Trophoblast cell (in vitro differentiated cells and primary cell): ENCODE measurements around the gene CADPS2.

Source experiments
- DNase-seq, 2 donors: peaks; one replicate each; pipeline ENCODE4 v3.0.0-alpha.2; 2016
- H2AFZ ChIP-seq: 2 replicates; pipeline ENCODE4 v1.6.1; 2013; ENCODE audit warnings: low read length, moderate library complexity, mild to moderate bottlenecking; ENCODE audit not compliant: insufficient read depth, poor library complexity
- H2AK5ac ChIP-seq: 2 replicates; pipeline ENCODE4 v1.6.1; 2013; ENCODE audit warnings: mild to moderate bottlenecking, low read length
- H2BK120ac ChIP-seq: 2 replicates; pipeline ENCODE4 v1.6.1; 2013; ENCODE audit warnings: low read length, mild to moderate bottlenecking, moderate library complexity; ENCODE audit not compliant: insufficient read depth, poor library complexity
- H2BK12ac ChIP-seq: 2 replicates; pipeline ENCODE4 v1.6.1; 2013; ENCODE audit warnings: mild to moderate bottlenecking, low read length, moderate library complexity
- H2BK5ac ChIP-seq: 2 replicates; pipeline ENCODE4 v1.6.1; 2013; ENCODE audit warnings: low read length, low read depth, moderate library complexity, mild to moderate bottlenecking; ENCODE audit not compliant: poor library complexity
- H3K14ac ChIP-seq: 2 replicates; pipeline ENCODE4 v1.6.1; 2013; ENCODE audit warnings: mild to moderate bottlenecking, low read length
- H3K18ac ChIP-seq: 2 replicates; pipeline ENCODE4 v1.6.1; 2013; ENCODE audit warnings: mild to moderate bottlenecking, low read length
- H3K23ac ChIP-seq: 2 replicates; pipeline ENCODE4 v1.6.1; 2013; ENCODE audit warnings: low read length
- H3K27ac ChIP-seq: 2 replicates; pipeline ENCODE4 v1.5.1; 2013; ENCODE audit warnings: low read depth, mild to moderate bottlenecking, inconsistent platforms, low read length, moderate library complexity
- H3K27me3 ChIP-seq: 2 replicates; pipeline ENCODE4 v1.6.1; 2013; ENCODE audit warnings: inconsistent platforms, mild to moderate bottlenecking, low read length, moderate library complexity; ENCODE audit not compliant: insufficient read depth
- H3K36me3 ChIP-seq, 2 experiments: 1 replicate in 1 of 2; 2 replicates in 1 of 2; pipeline ENCODE4 v1.6.1; 2013; ENCODE audit warnings: low read length in 2 of 2, mild to moderate bottlenecking in 2 of 2, moderate library complexity in 1 of 2; ENCODE audit not compliant: insufficient read depth in 2 of 2, control insufficient read depth in 1 of 2
- H3K4ac ChIP-seq: 2 replicates; pipeline ENCODE4 v1.6.1; 2013; ENCODE audit warnings: low read depth, mild to moderate bottlenecking, low read length, moderate library complexity
- H3K4me1 ChIP-seq, 2 experiments: 1 replicate in 1 of 2; 2 replicates in 1 of 2; pipeline ENCODE4 v1.6.1; 2013; ENCODE audit warnings: low read length in 2 of 2, mild to moderate bottlenecking in 2 of 2, moderate library complexity in 1 of 2; ENCODE audit not compliant: insufficient read depth in 2 of 2, control insufficient read depth in 1 of 2
- H3K4me2 ChIP-seq: 2 replicates; pipeline ENCODE4 v1.6.1; 2013; ENCODE audit warnings: inconsistent platforms, mild to moderate bottlenecking, low read length, moderate library complexity
- H3K4me3 ChIP-seq: 2 replicates; pipeline ENCODE4 v1.5.1; 2013; ENCODE audit warnings: mild to moderate bottlenecking, low read depth, low read length, inconsistent platforms
- H3K79me1 ChIP-seq: one replicate; pipeline ENCODE4 v1.6.1; 2013; ENCODE audit warnings: low read length
- H3K79me2 ChIP-seq: 2 replicates; pipeline ENCODE4 v1.6.1; 2013; ENCODE audit warnings: low read length, mild to moderate bottlenecking; ENCODE audit not compliant: control insufficient read depth, insufficient read depth, poor library complexity
- H3K9ac ChIP-seq: 2 replicates; pipeline ENCODE4 v1.6.1; 2013; ENCODE audit warnings: mild to moderate bottlenecking, low read length
- H3K9me3 ChIP-seq: 2 replicates; pipeline ENCODE4 v1.6.1; 2013; ENCODE audit warnings: low read depth, mild to moderate bottlenecking, control low read depth, inconsistent platforms, low read length; ENCODE audit not compliant: insufficient read depth
- H4K12ac ChIP-seq: 2 replicates; pipeline ENCODE4 v1.6.1; 2013; ENCODE audit warnings: low read depth, mild to moderate bottlenecking, low read length, moderate library complexity
- H4K8ac ChIP-seq: 2 replicates; pipeline ENCODE4 v1.6.1; 2013; ENCODE audit warnings: low read depth, mild to moderate bottlenecking, low read length, moderate library complexity
- H4K91ac ChIP-seq: one replicate; pipeline ENCODE4 v1.6.1; 2013; ENCODE audit warnings: low read depth, mild to moderate bottlenecking, low read length, moderate library complexity
- WGBS: extraction: QIAGEN DNeasy Blood & Tissue Kit; methylation state at CpG from one replicate; pipeline ENCODE4 v1.1.7; 2013; ENCODE audit warnings: missing lambda C conversion rate; ENCODE audit not compliant: insufficient read length, insufficient coverage; ENCODE audit errors: extremely low coverage; 5-methylcytosine and 5-hydroxymethylcytosine counted together

The CADPS2 gene

DNA sequence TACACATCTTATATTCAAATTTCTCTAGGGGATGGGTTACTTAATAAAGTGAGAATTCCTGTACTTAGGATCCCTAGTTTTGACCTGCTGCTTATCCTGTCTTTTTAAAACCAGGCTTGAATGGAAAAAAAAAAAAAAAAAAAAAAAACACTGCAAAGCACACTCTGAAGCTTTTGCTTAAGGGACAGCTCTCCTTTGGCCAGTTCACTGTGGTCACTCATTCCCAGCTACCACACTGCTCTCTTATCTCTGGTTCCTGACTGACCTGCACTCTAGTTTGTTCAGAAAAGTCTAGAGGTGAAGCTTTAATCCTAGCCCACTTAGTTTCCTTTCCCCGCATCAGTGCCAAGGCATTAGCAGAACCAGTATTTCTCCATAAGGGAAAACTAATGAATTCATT, 82.4 kb downstream of the CADPS2 start:
- Histone ChIP-seq H3K23ac (no peak overlapping the region), H3K9me3 (peaks cover 3% of the 10 kb centered on the region), H3K4me3 (no peak overlapping the region), H3K4me1 (no peaks in the 10 kb centered on the region), H3K4me2 (no peak overlapping the region), H3K18ac (no peak overlapping the region), H2BK5ac (no peak overlapping the region), H3K36me3 (no peaks in the 10 kb centered on the region), H4K8ac (no peak overlapping the region), H3K9ac (no peak overlapping the region), H2AFZ (no peak overlapping the region), H2AK5ac (no peak overlapping the region), H2BK120ac (no peak overlapping the region), H4K12ac (no peak overlapping the region), H3K79me1 (no peaks in the 10 kb centered on the region), H4K91ac (no peak overlapping the region), H3K79me2 (no peaks in the 10 kb centered on the region), H3K27me3 (no peaks in the 10 kb centered on the region), H3K27ac (no peak overlapping the region), H3K14ac (no peak overlapping the region), H2BK12ac (no peak overlapping the region), H3K4ac (no peak overlapping the region)
- DNase-seq, result no peak
- WGBS, result no CpG with 5 or more reads among the region's 1 CpG

DNA sequence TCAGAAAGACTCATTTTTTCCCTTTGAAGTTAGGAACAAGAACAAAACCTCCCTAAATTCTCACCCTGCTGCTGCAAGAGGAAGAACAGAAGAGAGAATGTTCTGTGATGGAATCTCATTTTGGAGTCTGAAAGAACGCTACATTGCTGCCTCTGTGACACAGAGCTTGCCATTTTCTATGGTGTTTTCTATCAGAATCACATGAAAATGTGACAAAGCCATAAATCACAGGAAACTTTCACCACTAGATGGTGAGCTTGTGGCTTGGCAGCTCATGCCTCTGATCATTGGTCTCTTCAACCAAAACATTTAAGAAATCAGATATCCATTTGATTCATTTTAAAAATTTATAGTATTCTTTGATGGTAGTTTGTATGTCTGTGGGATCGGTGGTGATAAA, 82.9 kb downstream of the CADPS2 start:
- Histone ChIP-seq H4K91ac (no peak overlapping the region), H3K4me1 (no peaks in the 10 kb centered on the region), H2BK5ac (no peak overlapping the region), H2AFZ (no peak overlapping the region), H3K23ac (no peak overlapping the region), H2BK12ac (no peak overlapping the region), H3K27me3 (no peaks in the 10 kb centered on the region), H3K9me3 (peaks cover 3% of the 10 kb centered on the region), H3K27ac (no peak overlapping the region), H3K18ac (no peak overlapping the region), H3K14ac (no peak overlapping the region), H2BK120ac (no peak overlapping the region), H3K79me1 (no peaks in the 10 kb centered on the region), H3K4me3 (no peak overlapping the region), H3K4me2 (no peak overlapping the region), H3K36me3 (no peaks in the 10 kb centered on the region), H3K9ac (no peak overlapping the region), H3K4ac (no peak overlapping the region), H2AK5ac (no peak overlapping the region), H4K8ac (no peak overlapping the region), H3K79me2 (no peaks in the 10 kb centered on the region), H4K12ac (no peak overlapping the region)
- WGBS, result no CpG with 5 or more reads among the region's 2 CpGs
- DNase-seq, result peak in 1 of 2 donors; percentile 46

DNA sequence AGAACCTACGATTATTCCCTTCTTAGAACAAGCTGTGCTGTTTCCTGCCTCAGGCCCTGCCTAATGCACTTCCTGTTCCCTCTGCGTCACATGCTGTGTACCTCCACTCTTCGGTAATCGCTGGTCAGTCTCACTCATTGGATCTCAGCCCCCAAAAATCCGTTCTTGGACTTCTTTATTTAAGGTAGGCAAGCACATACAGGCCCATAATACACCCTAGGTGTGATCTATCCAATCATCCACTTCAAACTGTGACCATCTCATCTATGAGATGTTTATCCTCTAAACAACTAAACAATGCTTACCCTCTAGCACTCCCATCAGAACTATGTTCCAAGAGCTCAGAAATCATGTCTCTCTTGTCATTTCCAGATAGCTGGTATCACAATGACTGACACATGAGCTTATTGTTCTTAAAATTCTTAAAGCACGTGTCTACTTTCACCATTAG, 83.9 kb downstream of the CADPS2 start:
- WGBS, result no CpG with 5 or more reads among the region's 6 CpGs
- Histone ChIP-seq H3K14ac (no peak overlapping the region), H4K12ac (peak overlapping the region; percentile 70), H3K4ac (no peak overlapping the region), H3K4me3 (no peak overlapping the region), H3K4me2 (no peak overlapping the region), H3K27ac (no peak overlapping the region), H3K79me2 (no peaks in the 10 kb centered on the region), H3K27me3 (no peaks in the 10 kb centered on the region), H3K9me3 (peaks cover 3% of the 10 kb centered on the region), H2BK5ac (no peak overlapping the region), H3K4me1 (no peaks in the 10 kb centered on the region), H2AFZ (peak overlapping the region; percentile 71), H2BK120ac (no peak overlapping the region), H2AK5ac (no peak overlapping the region), H3K79me1 (no peaks in the 10 kb centered on the region), H3K23ac (no peak overlapping the region), H4K8ac (peak overlapping the region; percentile 73), H4K91ac (no peak overlapping the region), H3K18ac (no peak overlapping the region), H3K36me3 (no peaks in the 10 kb centered on the region), H3K9ac (no peak overlapping the region), H2BK12ac (no peak overlapping the region)
- peak in 1 of 2 donors; percentile 8 for DNase-seq

DNA sequence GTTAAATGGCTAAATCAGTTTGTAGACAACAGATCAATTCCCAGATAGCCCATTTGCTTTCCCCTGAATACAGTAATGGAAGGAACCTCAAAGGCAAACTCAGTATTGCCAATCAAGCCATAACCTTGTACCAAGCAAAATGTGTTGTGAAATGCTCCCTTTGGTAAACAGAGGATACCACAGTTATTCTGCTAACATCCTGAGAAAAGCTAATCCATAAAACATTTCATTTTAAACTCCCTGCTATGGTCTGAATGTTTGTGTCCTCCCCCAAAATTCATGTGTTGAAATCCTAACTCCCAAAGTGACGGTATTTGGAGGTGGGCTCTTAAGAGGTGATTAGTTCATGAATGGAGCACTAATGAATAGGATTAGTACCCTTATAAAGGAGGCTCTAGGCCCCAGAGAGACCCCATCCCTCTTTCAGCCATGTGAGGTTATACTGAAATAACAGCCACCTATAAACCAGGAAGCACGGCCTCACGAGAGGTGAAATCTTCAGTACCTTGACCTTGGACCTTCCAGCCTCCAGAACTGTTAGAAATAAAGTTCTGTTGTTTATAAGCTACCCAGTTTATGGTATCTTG, 94.2 kb downstream of the CADPS2 start:
- H3K4ac ChIP-seq, result no peak overlapping the region
- H2BK120ac ChIP-seq, result no peak overlapping the region
- H3K9ac ChIP-seq, result no peak overlapping the region
- no peak overlapping the region for H3K14ac ChIP-seq
- no peak for DNase-seq
- H3K79me2 ChIP-seq, result no peaks in the 10 kb centered on the region
- no peak overlapping the region for H2BK5ac ChIP-seq
- H3K9me3 ChIP-seq, result no peaks in the 10 kb centered on the region
- no peaks in the 10 kb centered on the region for H3K27me3 ChIP-seq
- no peaks in the 10 kb centered on the region for H3K36me3 ChIP-seq
- H4K8ac ChIP-seq, result no peak overlapping the region
- H3K4me3 ChIP-seq, result no peak overlapping the region
- WGBS, result no CpG with 5 or more reads among the region's 3 CpGs
- H3K4me2 ChIP-seq, result no peak overlapping the region
- no peak overlapping the region for H3K18ac ChIP-seq
- H2BK12ac ChIP-seq, result no peak overlapping the region
- no peaks in the 10 kb centered on the region for H3K4me1 ChIP-seq
- H3K23ac ChIP-seq, result no peak overlapping the region
- H4K91ac ChIP-seq, result no peak overlapping the region
- no peak overlapping the region for H4K12ac ChIP-seq
- no peak overlapping the region for H2AFZ ChIP-seq
- H3K79me1 ChIP-seq, result peaks cover 3% of the 10 kb centered on the region
- H3K27ac ChIP-seq, result no peak overlapping the region
- H2AK5ac ChIP-seq, result no peak overlapping the region
